SK-N-SH (cell line): ENCODE data around the gene RMI2.

Experiments
- CTCF ChIP-seq: fragments of 200-600 bp; sonication (generic); IDR thresholded peaks from 2 replicates; pipeline ENCODE4 v1.6.1; 2017; ENCODE audit warnings: antibody characterized with exemption, mild to moderate bottlenecking, moderate library complexity
- GABPA ChIP-seq: IDR thresholded peaks from 2 replicates; pipeline ENCODE4 v1.4.0; 2012; ENCODE audit warnings: low read depth, mild to moderate bottlenecking
- POLR2AphosphoS5 ChIP-seq: IDR thresholded peaks from 2 replicates; pipeline ENCODE4 v1.6.1; 2012; ENCODE audit warnings: low read depth, low read length
- SMC3 ChIP-seq: IDR thresholded peaks from 2 replicates; pipeline ENCODE4 v1.6.1; 2012; ENCODE audit warnings: low read depth, low read length, improper control_type of control experiment
- TAF1 ChIP-seq: IDR thresholded peaks from 2 replicates; pipeline ENCODE4 v1.6.1; 2012; ENCODE audit warnings: low read depth, mild to moderate bottlenecking, low read length, moderate library complexity, borderline replicate concordance
- TEAD4 ChIP-seq: IDR thresholded peaks from 2 replicates; pipeline ENCODE4 v1.4.0; 2012; ENCODE audit warnings: mild to moderate bottlenecking, borderline replicate concordance; ENCODE audit not compliant: insufficient read depth
- TF ChIP-seq, protein P1 (sequence below): IDR thresholded peaks from 2 replicates; pipeline ENCODE4 v1.6.1; 2012; ENCODE audit warnings: mild to moderate bottlenecking, low read depth, low read length, moderate library complexity

DNA sequence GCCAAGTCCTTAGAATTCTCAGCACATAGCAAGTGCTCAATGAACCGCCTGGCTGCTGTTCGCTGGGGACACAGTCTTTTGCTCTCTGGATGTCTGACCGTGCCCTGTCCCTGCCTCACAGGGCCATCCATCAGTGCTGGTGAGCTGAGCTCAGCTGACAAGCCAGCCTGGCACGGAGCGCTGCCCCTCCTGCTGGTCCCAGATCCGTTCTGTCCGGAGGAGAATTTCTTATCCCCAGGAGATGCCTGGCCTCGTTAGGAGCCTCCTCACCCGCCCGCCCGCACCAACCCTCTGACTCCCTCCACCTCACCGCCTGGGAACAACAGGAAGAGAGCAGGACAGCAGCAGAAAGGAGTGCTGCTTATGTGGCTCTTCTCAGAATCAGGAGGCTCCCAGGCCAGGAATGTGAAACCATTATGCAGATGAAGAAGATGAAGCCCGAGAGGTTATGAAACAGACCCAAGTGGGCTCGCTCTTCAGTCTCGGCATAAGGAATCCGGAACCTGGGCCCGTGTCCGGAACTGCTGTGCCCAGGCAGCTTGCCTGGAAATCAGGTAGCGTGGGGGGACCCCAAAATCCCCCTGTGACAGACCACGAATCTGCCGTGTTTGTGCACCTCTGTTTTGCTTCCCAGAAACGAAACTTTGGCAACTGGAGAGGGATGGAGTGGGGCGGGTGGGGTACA lies 28.8 kb upstream of the RMI2 start:
- TF ChIP-seq SMC3, result no peak
- TF ChIP-seq, protein P1, sequence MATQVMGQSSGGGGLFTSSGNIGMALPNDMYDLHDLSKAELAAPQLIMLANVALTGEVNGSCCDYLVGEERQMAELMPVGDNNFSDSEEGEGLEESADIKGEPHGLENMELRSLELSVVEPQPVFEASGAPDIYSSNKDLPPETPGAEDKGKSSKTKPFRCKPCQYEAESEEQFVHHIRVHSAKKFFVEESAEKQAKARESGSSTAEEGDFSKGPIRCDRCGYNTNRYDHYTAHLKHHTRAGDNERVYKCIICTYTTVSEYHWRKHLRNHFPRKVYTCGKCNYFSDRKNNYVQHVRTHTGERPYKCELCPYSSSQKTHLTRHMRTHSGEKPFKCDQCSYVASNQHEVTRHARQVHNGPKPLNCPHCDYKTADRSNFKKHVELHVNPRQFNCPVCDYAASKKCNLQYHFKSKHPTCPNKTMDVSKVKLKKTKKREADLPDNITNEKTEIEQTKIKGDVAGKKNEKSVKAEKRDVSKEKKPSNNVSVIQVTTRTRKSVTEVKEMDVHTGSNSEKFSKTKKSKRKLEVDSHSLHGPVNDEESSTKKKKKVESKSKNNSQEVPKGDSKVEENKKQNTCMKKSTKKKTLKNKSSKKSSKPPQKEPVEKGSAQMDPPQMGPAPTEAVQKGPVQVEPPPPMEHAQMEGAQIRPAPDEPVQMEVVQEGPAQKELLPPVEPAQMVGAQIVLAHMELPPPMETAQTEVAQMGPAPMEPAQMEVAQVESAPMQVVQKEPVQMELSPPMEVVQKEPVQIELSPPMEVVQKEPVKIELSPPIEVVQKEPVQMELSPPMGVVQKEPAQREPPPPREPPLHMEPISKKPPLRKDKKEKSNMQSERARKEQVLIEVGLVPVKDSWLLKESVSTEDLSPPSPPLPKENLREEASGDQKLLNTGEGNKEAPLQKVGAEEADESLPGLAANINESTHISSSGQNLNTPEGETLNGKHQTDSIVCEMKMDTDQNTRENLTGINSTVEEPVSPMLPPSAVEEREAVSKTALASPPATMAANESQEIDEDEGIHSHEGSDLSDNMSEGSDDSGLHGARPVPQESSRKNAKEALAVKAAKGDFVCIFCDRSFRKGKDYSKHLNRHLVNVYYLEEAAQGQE, result no peak
- no peak for TF ChIP-seq TAF1
- no peak for TF ChIP-seq CTCF
- TF ChIP-seq POLR2AphosphoS5, result no peak
- TF ChIP-seq TEAD4, result no peak
- TF ChIP-seq GABPA, result no peak
